Left colon (tissue), 2 donors: ENCODE measurements around the gene SPOCK1. TPM values are rescaled to one million over a fixed set of nuclear protein-coding genes. Genes with fewer than 3 reads are reported as not detected.
A peak's percentile ranks its signal among the peaks of the same experiment; 100 is the strongest.

Experiments
- ATAC-seq: fragments of 200-7000 bp; cut with Tn5 transposase; one replicate; pipeline ENCODE4 v1.9.1; 2020; ENCODE audit warnings: mild to moderate bottlenecking, moderate library complexity
- DNase-seq, 2 donors: peaks; one replicate each; pipeline ENCODE4 v3.0.0-alpha.2; 2020
- intact Hi-C, 2 donors: fragments of 100-400 bp; cut with DNase I in 1 of 2; cut with micrococcal nuclease in 1 of 2; formaldehyde crosslinking; loops; one replicate each; pipeline versions ENCODE4 v1.11.2 to v1.14.0; 2022; cut with DNase I, micrococcal nuclease
- total RNA-seq, 2 donors: library from RNA; stranded (reverse); fragmentation: NEBNext Ultra II Directional; extraction: Animal tissue kit (Norgen Biotek cat#: 25700); gene quantifications; one replicate each; pipeline ENCODE4 v1.2.1, GENCODE V29; 2021
- donor health status: DM: no; HTN: no; CAD: no.
- donor health status: DM: yes; HTN: yes; CAD: no.

SPOCK1 gene
- total RNA-seq, 2 donors from 2014 or later: 2.3 to 11.1 TPM

- DNase-seq (no peak), ATAC-seq (no peak)
- intact Hi-C loops: no loop called here
Measured at GRCh38 chr5:137347865-137348264, 151.3 kb downstream of the SPOCK1 start.

GRCh38 chr5:137346281-137346680 is 152.8 kb downstream of the SPOCK1 start:
- intact Hi-C loops: no loop called here
- no peak for DNase-seq
- no peak for ATAC-seq

GRCh38 chr5:137345396-137345795 is 153.7 kb downstream of the SPOCK1 start:
- DNase-seq: no peak
- ATAC-seq: no peak
- intact Hi-C loops: no loop called here

- no peak for ATAC-seq
- intact Hi-C loops: no loop called here
Measured at GRCh38 chr5:137344723-137345322, 154.3 kb downstream of the SPOCK1 start.

GRCh38 chr5:137344021-137344420 is 155.1 kb downstream of the SPOCK1 start:
- intact Hi-C loops: no loop called here
- ATAC-seq: no peak
- DNase-seq: no peak

More at GRCh38 chr5:137344723-137345322, 154.3 kb downstream of the SPOCK1 start:
- peak in 1 of 2 donors; percentile 40 for DNase-seq

GRCh38 chr5:137342764-137343163 is 156.4 kb downstream of the SPOCK1 start:
- ATAC-seq (no peak), DNase-seq (no peak)
- intact Hi-C loops: no loop called here

- no peak for DNase-seq
- intact Hi-C loops: no loop called here
Measured at GRCh38 chr5:137341831-137342230, 157.3 kb downstream of the SPOCK1 start.

GRCh38 chr5:137340881-137341280 is 158.2 kb downstream of the SPOCK1 start:
- intact Hi-C loops: no loop called here
- ATAC-seq: no peak
- DNase-seq: no peak

More at GRCh38 chr5:137341831-137342230, 157.3 kb downstream of the SPOCK1 start:
- ATAC-seq: no peak

GRCh38 chr5:137336565-137337120 is 162.5 kb downstream of the SPOCK1 start:
- ATAC-seq (no peak), DNase-seq (no peak)
- intact Hi-C loops: no loop called here

GRCh38 chr5:137336161-137336560 is 163.0 kb downstream of the SPOCK1 start:
- ATAC-seq: no peak
- intact Hi-C loops: no loop called here
- DNase-seq: no peak

- intact Hi-C loops: no loop called here
- ATAC-seq (no peak), DNase-seq (no peak)
Measured at GRCh38 chr5:137335493-137335892, 163.6 kb downstream of the SPOCK1 start.

GRCh38 chr5:137333928-137334327 is 165.2 kb downstream of the SPOCK1 start:
- ATAC-seq (no peak), DNase-seq (no peak)
- intact Hi-C loops: no loop called here

GRCh38 chr5:137333475-137333874 is 165.7 kb downstream of the SPOCK1 start:
- DNase-seq: no peak
- no peak for ATAC-seq
- intact Hi-C loops: no loop called here

- no peak for ATAC-seq
- intact Hi-C loops: no loop called here
- no peak for DNase-seq
Measured at GRCh38 chr5:137332296-137332695, 166.8 kb downstream of the SPOCK1 start.

GRCh38 chr5:137329586-137330296 is 169.4 kb downstream of the SPOCK1 start:
- DNase-seq (no peak), ATAC-seq (no peak)
- intact Hi-C loops: loop anchor here in 1 of 2 donors (10.0 kb wide), 1 partner anchor 165 kb away; the partner anchor contains the start of gene SPOCK1

- ATAC-seq: no peak
- intact Hi-C loops: loop anchor here in 1 of 2 donors (10.0 kb wide), 1 partner anchor 166 kb away; the partner anchor contains the start of gene SPOCK1
Measured at GRCh38 chr5:137328991-137329390, 170.1 kb downstream of the SPOCK1 start.

GRCh38 chr5:137328463-137328862 is 170.7 kb downstream of the SPOCK1 start:
- intact Hi-C loops: loop anchor here in 1 of 2 donors (10.0 kb wide), 1 partner anchor 166 kb away; the partner anchor contains the start of gene SPOCK1
- ATAC-seq: no peak
- no peak for DNase-seq

More at GRCh38 chr5:137328991-137329390, 170.1 kb downstream of the SPOCK1 start:
- no peak for DNase-seq

GRCh38 chr5:137325721-137326120 is 173.4 kb downstream of the SPOCK1 start:
- no peak for DNase-seq
- intact Hi-C loops: loop anchor here in 1 of 2 donors (10.0 kb wide), 1 partner anchor 169 kb away; the partner anchor contains the start of gene SPOCK1
- ATAC-seq: no peak
